NK-92 (cell line): ENCODE measurements around the gene MYOZ1.

Source experiments
- DNase-seq: peaks from one replicate; lab custom pipeline; 2025; ENCODE audit not compliant: unreplicated experiment; lab: John Stamatoyannopoulos, UW

MYOZ1 gene

DNA sequence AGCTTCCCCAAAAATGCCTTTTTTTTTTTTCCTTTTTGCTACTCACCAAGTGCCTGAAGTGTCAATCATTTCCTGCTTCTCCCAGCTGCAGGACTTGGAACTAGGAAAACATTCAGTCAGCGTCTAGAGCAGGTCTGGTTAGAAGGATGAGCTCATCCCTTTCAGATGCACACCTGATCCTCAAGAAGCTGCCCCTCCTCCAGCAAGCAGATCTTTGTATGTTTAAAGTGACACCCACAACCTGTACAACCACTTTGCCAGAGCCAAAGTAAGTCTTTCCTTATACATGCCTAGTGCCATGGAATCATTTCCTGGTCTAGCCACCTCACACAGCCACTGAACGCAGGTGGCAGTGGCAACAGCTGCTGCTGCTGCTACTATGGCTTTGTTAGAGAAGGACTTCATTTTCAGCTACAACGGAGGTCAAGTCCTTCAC lies 39.8 kb downstream of the MYOZ1 start:
- DNase-seq, result no peak

DNA sequence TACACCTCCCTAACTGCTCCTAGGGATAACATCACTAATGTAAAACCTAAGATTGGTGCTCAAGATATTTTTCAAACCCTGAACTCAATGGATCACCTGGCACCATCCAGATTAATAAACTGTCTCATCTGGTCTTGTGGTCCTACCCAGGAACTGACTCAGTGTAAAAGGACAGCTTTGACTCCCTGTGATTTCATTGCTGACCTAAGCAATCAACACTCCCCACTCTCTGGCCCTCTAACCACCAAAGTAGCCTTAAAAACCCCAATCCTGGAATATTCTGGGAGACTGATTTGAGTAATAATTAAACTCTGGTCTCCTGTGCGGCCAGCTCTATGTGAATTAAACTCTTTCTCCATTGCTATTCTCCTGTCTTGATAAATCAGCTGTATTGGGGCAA lies 43.9 kb downstream of the MYOZ1 start:
- no peak for DNase-seq

DNA sequence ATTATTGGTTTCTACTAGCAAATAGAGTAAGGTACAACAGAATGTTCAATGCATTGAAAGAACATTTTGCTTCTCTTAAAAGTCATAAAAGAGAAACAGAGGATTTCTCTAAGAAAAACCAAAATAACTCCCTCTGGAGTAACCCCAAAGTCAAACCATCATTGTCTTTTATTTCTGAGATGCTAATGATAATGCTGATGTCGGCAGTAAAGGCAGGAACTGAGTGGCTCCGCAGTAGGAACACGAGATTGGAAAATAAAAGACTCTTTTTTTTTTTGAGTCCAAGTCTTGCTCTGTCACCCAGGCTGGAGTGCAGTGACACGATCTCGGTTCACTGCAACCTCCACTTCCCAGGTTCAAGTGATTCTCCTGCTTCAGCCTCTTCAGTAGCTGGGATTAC lies 47.5 kb downstream of the MYOZ1 start:
- no peak for DNase-seq

DNA sequence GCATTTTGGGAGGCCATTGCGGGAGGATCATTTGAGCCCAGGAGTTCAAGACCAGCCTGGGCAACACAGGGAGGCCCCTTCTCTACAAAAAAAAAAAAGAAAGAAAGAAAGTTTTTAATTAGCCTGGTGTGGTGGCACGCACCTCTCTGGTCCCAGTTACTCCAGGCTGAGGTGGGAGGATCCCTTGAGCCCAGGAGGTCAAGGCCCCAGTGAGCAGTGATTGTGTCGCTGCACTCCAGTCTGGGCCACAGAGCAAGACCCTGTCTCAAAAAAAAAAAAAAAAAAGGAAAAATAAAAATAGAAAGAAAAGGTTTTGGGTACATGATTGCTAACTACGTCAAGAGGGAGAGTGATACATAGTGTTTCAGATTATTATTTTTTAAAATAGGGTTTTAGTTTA lies 48.2 kb downstream of the MYOZ1 start:
- DNase-seq, result no peak

DNA sequence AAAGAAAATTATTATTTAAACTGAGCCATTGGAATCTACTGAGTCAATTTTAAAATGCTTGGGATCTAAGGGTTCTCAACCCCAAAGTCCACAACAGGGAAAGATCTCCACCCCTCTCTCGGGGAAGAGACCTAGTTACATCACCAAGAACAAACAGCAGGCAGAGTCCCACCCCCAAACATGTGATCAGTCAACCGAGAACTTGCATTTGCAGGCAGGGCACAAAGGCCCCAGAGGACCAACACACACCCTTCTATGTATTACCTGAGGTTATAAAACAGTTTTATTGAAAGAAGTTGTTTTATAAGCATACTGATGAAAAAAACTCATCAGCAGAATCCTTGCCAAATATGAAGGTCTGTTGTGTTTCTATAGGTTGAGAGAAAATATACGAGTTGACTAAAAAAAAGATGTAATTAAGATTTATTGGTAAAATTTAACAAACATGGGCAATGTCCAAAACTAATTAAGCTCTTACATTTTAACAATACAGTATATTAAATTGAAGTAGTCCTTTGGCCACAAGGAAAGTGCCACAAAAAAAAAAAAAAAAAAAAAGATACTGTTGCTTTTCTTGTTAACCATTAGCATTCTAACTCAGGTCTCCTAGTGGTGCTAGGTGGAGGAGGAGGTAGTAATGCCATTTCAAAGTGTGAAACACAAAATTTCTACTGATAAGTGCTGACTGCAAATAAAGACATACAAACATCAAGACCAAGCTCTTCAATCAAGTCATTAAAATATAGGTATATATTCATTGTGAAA lies 49.2 kb downstream of the MYOZ1 start:
- no peak for DNase-seq

DNA sequence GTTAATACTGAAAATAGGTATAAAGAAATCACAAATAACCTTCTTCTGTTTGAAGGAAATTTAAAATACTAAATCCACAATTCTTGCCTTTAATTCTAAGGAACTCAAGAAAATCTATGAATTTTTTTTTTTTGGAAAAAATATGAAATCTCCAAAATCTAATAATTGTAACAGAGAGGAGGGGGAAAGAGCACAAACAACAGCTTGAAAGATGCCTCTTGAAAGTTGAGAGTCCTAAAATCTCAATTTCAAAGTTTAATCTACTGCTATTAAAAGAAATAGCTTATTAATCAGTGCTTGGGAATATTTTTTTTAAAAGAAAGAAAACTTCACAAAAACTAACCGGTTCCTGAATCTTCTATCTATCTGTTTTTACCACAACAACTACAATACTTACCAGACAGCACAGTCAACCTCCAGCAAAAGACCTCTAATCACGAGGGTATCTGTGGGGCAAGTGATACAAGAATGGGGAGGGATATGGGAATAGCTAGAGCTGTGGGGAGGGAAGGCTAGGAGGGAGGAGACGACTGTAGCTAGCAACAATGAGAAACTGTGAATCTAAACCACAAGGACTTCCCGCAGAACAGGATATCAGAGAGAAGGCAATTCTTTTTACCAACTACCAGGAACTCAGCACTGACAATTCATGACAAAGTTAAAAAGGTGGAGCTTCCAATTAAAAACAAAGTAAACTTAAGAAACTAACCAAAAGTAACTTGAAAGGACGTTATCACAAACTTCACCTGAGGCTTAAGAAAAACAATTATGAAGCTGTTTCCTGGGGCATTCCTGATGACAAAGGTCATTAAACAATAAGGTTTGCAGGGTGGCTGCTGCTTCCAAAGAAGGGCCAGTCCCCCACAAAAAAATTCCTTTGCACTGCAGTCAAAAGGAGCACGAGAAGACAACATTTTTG lies 50.1 kb downstream of the MYOZ1 start, which contains the start of gene USP54:
Gene USP54, minus strand, starts transcription at position 462 of the 919 bp plus-strand sequence. CDS start 15,684 bp downstream, outside the sequence.
- DNase-seq, result no peak

DNA sequence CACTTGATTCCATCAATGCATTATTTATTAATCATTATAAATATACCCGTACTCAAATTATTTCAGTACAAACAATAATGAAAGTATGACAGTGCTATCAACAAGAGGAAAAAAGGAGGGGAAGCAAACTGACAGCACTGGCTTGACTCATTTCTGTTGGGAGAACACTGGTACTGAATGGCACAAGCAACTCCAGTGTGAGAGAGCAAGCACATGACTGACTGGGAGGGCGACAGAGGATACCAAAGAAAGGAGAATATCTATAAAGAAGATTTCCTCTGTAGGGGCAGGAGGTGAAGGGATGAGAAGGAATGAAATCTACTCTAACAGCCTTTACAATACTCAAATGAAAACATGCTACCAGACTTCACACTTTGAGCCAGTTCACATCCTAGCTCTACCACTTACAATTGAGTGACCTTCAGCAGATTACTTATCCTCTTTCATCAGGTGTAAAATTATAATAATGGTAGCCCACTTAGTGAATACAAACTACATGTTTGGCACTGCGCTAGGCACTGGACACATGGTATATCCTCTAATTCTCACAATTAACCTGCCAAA lies 51.6 kb downstream of the MYOZ1 start:
- no peak for DNase-seq

DNA sequence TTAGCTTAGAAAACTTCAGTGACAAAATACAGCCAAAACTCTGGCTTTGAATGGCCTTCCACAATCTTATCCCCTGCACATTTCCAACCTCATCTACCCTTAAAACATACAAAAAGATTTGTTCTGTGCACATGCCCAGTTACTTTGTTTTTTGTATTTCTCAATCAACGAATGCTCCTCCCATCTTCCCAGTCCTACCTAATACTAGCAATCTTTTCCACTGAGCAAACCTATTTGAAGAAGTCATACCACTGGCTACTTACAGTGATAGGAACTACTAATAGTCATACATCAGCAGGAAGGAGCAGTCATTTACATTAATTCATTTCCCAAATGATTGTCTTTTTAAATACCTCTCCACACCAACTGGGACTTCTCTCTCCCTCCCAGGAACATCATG lies 52.6 kb downstream of the MYOZ1 start:
- no peak for DNase-seq

DNA sequence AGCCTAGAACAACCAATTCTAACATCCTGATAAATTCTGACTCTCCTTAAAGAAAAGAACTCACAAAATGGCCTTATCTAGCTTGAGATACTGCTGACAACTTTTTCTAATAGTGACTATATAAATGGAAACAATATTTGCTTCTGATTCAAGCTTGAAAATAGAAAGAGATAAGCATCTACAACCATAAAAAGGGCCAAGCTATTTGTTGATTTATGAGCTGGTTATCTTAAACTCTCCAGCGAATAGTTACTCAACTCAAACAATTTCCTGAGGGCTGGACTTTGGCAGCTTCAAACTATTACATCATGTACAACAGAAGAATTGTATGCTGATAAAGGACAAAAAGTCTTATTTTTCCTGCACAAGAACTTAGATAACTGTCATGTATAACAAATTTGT lies 54.7 kb downstream of the MYOZ1 start:
- DNase-seq, result no peak

DNA sequence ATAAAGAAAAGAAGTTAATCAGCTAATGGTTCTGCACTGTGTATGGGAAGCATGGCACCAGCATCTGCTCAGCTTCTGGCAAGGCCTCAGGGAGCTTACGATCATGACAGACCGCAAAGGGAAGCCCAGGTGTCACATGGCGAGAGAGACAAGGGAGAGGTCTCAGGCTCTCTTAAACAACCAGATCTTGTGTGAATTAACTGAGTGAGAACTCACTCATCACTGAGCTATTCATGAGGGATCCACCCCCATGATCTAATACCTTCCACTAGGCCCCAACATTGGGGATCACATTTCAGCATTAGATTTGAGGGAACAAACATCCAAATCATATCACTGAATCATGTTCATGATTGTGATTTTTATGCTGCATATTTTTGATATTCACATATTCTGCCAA lies 55.9 kb downstream of the MYOZ1 start:
- DNase-seq, result no peak

DNA sequence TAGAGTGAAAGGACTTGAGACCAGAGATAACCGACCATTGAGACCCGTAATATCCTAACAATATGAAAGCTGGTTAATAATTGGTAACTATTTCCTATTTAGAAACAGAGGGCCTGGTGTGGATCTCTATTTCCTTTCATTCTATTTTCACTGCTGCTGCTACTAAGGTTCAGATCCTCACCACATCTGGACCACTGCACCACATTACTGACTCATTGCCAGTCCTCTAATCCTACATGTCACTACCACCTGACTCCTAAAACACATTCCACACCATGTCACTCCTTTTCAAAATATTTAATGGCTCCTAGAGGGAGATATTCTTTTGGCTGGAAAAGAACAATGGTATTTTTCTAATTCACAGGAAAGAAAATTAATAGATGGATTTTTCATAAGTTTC lies 56.5 kb downstream of the MYOZ1 start:
- DNase-seq, result no peak

DNA sequence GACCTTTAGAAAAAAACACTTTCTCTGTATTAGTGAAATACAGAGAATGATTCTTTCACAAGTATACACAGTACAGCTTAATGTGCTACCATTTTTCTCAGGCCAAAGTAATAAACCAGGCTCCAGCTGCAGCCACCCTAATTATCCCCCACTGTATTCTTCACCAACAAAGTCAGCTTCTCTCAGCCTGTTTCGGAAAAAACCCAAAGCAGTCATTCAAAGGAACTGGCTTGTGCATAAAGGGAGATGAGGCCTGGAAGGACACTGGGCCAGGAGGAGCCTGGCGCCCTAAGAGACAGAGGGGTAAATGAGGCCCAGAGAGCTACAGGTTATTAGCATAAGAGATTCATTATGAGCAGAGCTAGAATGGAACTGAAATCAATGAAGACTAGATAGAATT lies 59.4 kb downstream of the MYOZ1 start:
- DNase-seq, result no peak
